Measurements from ENCODE around the gene GUCA2A.

DNA sequence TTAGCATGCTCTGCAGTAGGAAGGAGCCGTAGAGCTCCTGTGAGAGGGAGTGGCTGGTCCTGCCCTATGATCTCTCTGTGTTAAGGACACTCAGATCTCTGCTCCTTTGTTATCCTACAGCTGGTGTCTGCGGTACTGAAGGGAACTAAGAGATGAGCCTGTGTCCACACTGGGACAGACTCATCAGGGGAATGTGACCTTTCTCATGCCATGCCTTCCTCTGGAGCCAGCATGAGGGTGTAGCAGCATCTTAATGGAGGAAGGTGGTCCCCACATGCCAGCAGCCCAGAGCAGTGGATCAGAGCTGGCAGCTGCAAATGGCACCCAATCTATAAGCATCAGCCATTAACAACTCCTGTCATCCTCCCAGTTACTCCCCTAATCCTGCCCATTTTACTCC lies 36.0 kb downstream of the GUCA2A start:
- TF ChIP-seq, protein P1, sequence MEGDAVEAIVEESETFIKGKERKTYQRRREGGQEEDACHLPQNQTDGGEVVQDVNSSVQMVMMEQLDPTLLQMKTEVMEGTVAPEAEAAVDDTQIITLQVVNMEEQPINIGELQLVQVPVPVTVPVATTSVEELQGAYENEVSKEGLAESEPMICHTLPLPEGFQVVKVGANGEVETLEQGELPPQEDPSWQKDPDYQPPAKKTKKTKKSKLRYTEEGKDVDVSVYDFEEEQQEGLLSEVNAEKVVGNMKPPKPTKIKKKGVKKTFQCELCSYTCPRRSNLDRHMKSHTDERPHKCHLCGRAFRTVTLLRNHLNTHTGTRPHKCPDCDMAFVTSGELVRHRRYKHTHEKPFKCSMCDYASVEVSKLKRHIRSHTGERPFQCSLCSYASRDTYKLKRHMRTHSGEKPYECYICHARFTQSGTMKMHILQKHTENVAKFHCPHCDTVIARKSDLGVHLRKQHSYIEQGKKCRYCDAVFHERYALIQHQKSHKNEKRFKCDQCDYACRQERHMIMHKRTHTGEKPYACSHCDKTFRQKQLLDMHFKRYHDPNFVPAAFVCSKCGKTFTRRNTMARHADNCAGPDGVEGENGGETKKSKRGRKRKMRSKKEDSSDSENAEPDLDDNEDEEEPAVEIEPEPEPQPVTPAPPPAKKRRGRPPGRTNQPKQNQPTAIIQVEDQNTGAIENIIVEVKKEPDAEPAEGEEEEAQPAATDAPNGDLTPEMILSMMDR (conservative IDR thresholded peaks at IDR 0.05; ENCODE audit: low read depth, low read length): no peak
- TF ChIP-seq RCOR1 (IDR thresholded peaks at IDR 0.05; ENCODE audit: insufficient replicate concordance, low read length) (no peak), MXI1 (IDR thresholded peaks at IDR 0.05; ENCODE audit: borderline replicate concordance, low read depth, low read length) (no peak), CEBPB (IDR thresholded peaks at IDR 0.05; ENCODE audit: low read depth, low read length) (no peak), POLR2A (IDR thresholded peaks at IDR 0.05; ENCODE audit: low read depth, low read length) (no peak), BHLHE40 (IDR thresholded peaks at IDR 0.05; ENCODE audit: low read depth, low read length) (no peak), RFX5 (IDR thresholded peaks at IDR 0.05; ENCODE audit: low read depth, low read length) (no peak), MAFK (IDR thresholded peaks at IDR 0.05; ENCODE audit: low read depth, low read length) (no peak), RAD21 (IDR thresholded peaks at IDR 0.05; ENCODE audit: low read length) (no peak), CHD1 (IDR thresholded peaks at IDR 0.05; ENCODE audit: low read depth, low read length) (no peak), SMC3 (IDR thresholded peaks at IDR 0.05; ENCODE audit: low read depth, low read length) (no peak), NFE2L2 (IDR thresholded peaks at IDR 0.05; ENCODE audit: low read depth, low read length) (no peak)
- TF ChIP-seq, protein P2, sequence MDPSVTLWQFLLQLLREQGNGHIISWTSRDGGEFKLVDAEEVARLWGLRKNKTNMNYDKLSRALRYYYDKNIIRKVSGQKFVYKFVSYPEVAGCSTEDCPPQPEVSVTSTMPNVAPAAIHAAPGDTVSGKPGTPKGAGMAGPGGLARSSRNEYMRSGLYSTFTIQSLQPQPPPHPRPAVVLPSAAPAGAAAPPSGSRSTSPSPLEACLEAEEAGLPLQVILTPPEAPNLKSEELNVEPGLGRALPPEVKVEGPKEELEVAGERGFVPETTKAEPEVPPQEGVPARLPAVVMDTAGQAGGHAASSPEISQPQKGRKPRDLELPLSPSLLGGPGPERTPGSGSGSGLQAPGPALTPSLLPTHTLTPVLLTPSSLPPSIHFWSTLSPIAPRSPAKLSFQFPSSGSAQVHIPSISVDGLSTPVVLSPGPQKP (IDR thresholded peaks at IDR 0.05; ENCODE audit: borderline replicate concordance, low read depth, low read length): no peak
- TF ChIP-seq, protein P3, sequence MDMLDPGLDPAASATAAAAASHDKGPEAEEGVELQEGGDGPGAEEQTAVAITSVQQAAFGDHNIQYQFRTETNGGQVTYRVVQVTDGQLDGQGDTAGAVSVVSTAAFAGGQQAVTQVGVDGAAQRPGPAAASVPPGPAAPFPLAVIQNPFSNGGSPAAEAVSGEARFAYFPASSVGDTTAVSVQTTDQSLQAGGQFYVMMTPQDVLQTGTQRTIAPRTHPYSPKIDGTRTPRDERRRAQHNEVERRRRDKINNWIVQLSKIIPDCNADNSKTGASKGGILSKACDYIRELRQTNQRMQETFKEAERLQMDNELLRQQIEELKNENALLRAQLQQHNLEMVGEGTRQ (IDR thresholded peaks at IDR 0.05; ENCODE audit: low read depth, low read length): no peak

Data from IMR-90 (cell line).